T-cell (primary cell): ENCODE data around the gene CERS6. TPM values are rescaled to one million over a fixed set of nuclear protein-coding genes. Genes with fewer than 3 reads are reported as not detected.

Experiments used
- ATAC-seq, 4 experiments: fragments of 200-7000 bp in 3 of 4; fragments of 150-1000 bp in 1 of 4; cut with Tn5 transposase; replicated peaks in 1 of 4; 1 replicate in 3 of 4; 2 replicates in 1 of 4; pipeline ENCODE4 v1.10.0; 2021; ENCODE audit warnings: moderate library complexity in 3 of 4, mild to moderate bottlenecking in 2 of 4, moderate number of reproducible peaks in 1 of 4
- CTCF ChIA-PET, 2 donors: fragments of 300-600 bp; sonication (Branson Sonifier 250); formaldehyde crosslinking; loops; one replicate each; lab custom pipeline; 2022; ENCODE audit warnings: antibody characterized with exemption in 2 of 2; lab: Charles Lee
- POLR2A ChIA-PET, 2 donors: fragments of 300-600 bp; sonication (Branson Sonifier 250); formaldehyde crosslinking; loops; one replicate each; lab custom pipeline; 2022; ENCODE audit warnings: antibody characterized with exemption in 2 of 2; lab: Charles Lee
- DNase-seq, 35 experiments: peaks; one replicate each; pipeline versions ENCODE4 v3.0.0 to v3.0.0-alpha.2; 2013 to 2023
- H3K27ac ChIP-seq: one replicate; pipeline ENCODE4 v1.5.1; 2013; ENCODE audit warnings: low read length
- H3K27me3 ChIP-seq, 2 experiments: replicated peaks in 1 of 2; 1 replicate in 1 of 2; 2 replicates in 1 of 2; pipeline versions ENCODE4 v1.6.1 to v1.7.0; 2013; ENCODE audit warnings: low read length in 1 of 2, mixed read lengths in 1 of 2; ENCODE audit not compliant: control insufficient read depth in 2 of 2, insufficient read depth in 2 of 2; ENCODE audit errors: extremely low read depth in 1 of 2
- H3K36me3 ChIP-seq, 2 donors: 1 replicate in 1 of 2; 2 replicates in 1 of 2; pipeline versions ENCODE4 v1.6.1 to v1.7.0; 2013; ENCODE audit warnings: low read length in 1 of 2; ENCODE audit not compliant: control insufficient read depth in 2 of 2, insufficient read depth in 1 of 2; ENCODE audit errors: extremely low read depth in 1 of 2
- H3K4me1 ChIP-seq, 2 experiments: 1 replicate in 1 of 2; 2 replicates in 1 of 2; pipeline versions ENCODE4 v1.6.1 to v1.7.0; 2013; ENCODE audit warnings: low read length in 2 of 2, mixed read lengths in 1 of 2; ENCODE audit not compliant: insufficient read depth in 2 of 2, control insufficient read depth in 1 of 2; ENCODE audit errors: extremely low read depth in 1 of 2
- H3K4me3 ChIP-seq, 2 donors: 1 replicate in 1 of 2; 2 replicates in 1 of 2; pipeline versions ENCODE4 v1.5.1 to v1.7.0; 2013; ENCODE audit warnings: mild to moderate bottlenecking in 2 of 2, low read length in 1 of 2, moderate library complexity in 1 of 2; ENCODE audit not compliant: control insufficient read depth in 1 of 2; ENCODE audit errors: extremely low read depth in 1 of 2
- H3K9me3 ChIP-seq: 2 replicates; pipeline ENCODE4 v1.7.0; 2013
- H3K27ac Mint-ChIP-seq, 2 donors: one replicate each; pipeline ENCODE4 v1.8.0; 2020 to 2021; ENCODE audit warnings: mild to moderate bottlenecking in 2 of 2, mixed read lengths in 2 of 2
- H3K27me3 Mint-ChIP-seq, 2 donors: one replicate each; pipeline ENCODE4 v1.8.0; 2021 to 2022; ENCODE audit warnings: mixed read lengths in 2 of 2
- H3K36me3 Mint-ChIP-seq: one replicate; pipeline ENCODE4 v1.8.0; 2021; ENCODE audit warnings: mixed read lengths
- H3K4me1 Mint-ChIP-seq, 3 donors: one replicate each; pipeline ENCODE4 v1.8.0; 2020 to 2022; ENCODE audit warnings: mixed read lengths in 3 of 3, mild to moderate bottlenecking in 1 of 3
- H3K4me3 Mint-ChIP-seq, 3 donors: one replicate each; pipeline ENCODE4 v1.8.0; 2020 to 2022; ENCODE audit warnings: mild to moderate bottlenecking in 3 of 3, mixed read lengths in 3 of 3, moderate library complexity in 3 of 3
- H3K9me3 Mint-ChIP-seq, 3 donors: one replicate each; pipeline ENCODE4 v1.8.0; 2020 to 2022; ENCODE audit warnings: mixed read lengths in 3 of 3
- WGBS: methylation state at CpG from one replicate; pipeline ENCODE4 v1.1.5; 2013; ENCODE audit warnings: missing lambda C conversion rate; ENCODE audit not compliant: insufficient coverage; 5-methylcytosine and 5-hydroxymethylcytosine counted together
- total RNA-seq, 35 experiments: library from RNA in 6 of 35; stranded (reverse) in 6 of 35; fragments of 120-200 nt in 1 of 35; gene quantifications; one replicate each; pipeline versions ENCODE4 v1.2.1 to v1.2.4 and lab custom pipeline; 2013 to 2026

Gene CERS6
- total RNA-seq, 5 donors from 2014 or later (not counting 1 experiment from before 2014, with no cell fraction given), result 11.1 to 20.3 (median 13.6) TPM

- POLR2A ChIA-PET, result no interaction called here
- no peak overlapping the region for H3K4me3 ChIP-seq
- peaks cover 47 to 71% (median 51%) of the 10 kb centered on the region in 3 donors for H3K4me1 Mint-ChIP-seq
- H3K4me1 ChIP-seq, result peaks cover 17 to 28% of the 10 kb centered on the region in 2 experiments
- H3K27me3 ChIP-seq, result no peaks in the 10 kb centered on the region
- no peak for DNase-seq
- CTCF ChIA-PET, result no interaction called here
- no peak overlapping the region for H3K4me3 Mint-ChIP-seq
- no peaks in the 10 kb centered on the region for H3K9me3 Mint-ChIP-seq
- no peaks in the 10 kb centered on the region for H3K9me3 ChIP-seq
- no peaks in the 10 kb centered on the region for H3K27me3 Mint-ChIP-seq
- H3K27ac ChIP-seq, result no peak overlapping the region
- no peaks in the 10 kb centered on the region for H3K36me3 Mint-ChIP-seq
- no peaks in the 10 kb centered on the region for H3K36me3 ChIP-seq
- no peak for ATAC-seq
- WGBS, result no CpG with 5 or more reads among the region's 3 CpGs
- H3K27ac Mint-ChIP-seq, result no peak overlapping the region
These were observed 25.6 kb upstream of the CERS6 start for GRCh38 chr2:168430431-168430830.

DNA sequence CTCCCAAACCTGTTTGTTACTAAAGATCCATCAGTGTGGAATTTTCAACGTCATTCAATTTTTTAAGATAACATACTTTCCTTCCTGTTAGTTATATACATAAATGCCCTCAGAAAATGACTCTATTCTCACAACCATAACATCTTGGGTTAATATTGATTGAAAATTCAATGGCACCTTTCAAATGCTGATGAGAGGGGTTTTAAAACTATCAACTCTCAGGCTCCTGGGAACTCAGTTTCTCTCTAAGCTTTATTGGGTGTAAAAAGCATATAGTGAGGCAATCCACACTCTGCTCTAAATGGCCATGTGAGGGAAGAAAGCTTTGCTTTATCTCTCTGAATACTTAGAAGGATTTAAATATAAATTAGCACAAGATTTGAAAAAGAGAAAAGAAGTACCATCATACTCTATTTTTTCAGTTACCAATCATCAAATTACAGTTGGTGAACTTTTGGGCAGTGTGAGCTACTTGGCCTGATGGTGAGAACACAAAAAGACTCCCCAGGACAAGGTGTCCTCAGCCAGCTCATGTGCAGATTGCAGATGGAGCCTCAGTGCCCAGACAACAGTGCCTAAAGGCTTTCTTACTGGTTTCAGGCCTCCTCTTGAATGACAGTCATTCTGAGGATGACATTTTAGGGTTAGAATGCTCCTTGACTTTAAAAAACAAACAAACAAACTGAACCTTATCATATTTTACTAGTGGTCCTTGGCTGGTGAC is 24.6 kb upstream of the CERS6 start:
- H3K4me1 Mint-ChIP-seq, result peaks cover 49 to 65% (median 52%) of the 10 kb centered on the region in 3 donors
- no peaks in the 10 kb centered on the region for H3K9me3 Mint-ChIP-seq
- ATAC-seq, result no peak
- Histone ChIP-seq H3K27me3 (no peaks in the 10 kb centered on the region), H3K27ac (no peak overlapping the region), H3K4me3 (no peak overlapping the region), H3K4me1 (peaks cover 17 to 30% of the 10 kb centered on the region in 2 experiments), H3K36me3 (no peaks in the 10 kb centered on the region), H3K9me3 (no peaks in the 10 kb centered on the region)
- no CpG with 5 or more reads among the region's 1 CpG for WGBS
- DNase-seq, result no peak
- H3K4me3 Mint-ChIP-seq, result peak overlapping the region in 1 of 3 donors; percentile 46
- ChIA-PET POLR2A (interaction anchor here in 1 of 2 donors (0.6 kb wide), 1 partner anchor 55 kb away, joined by 6 read pairs; no protein-coding TSS in a partner anchor), CTCF (no interaction called here)
- H3K27ac Mint-ChIP-seq, result peak overlapping the region; percentile 71 to 84
- H3K27me3 Mint-ChIP-seq, result no peaks in the 10 kb centered on the region
- no peaks in the 10 kb centered on the region for H3K36me3 Mint-ChIP-seq

GRCh38 chr2:168432100-168432499 is 24.0 kb upstream of the CERS6 start:
- DNase-seq (no peak), ATAC-seq (no peak)
- H3K36me3 ChIP-seq, result no peaks in the 10 kb centered on the region
- no peaks in the 10 kb centered on the region for H3K9me3 Mint-ChIP-seq
- peak overlapping the region; percentile 71 to 84 for H3K27ac Mint-ChIP-seq
- H3K4me3 ChIP-seq, result no peak overlapping the region
- H3K4me1 Mint-ChIP-seq, result peaks cover 51 to 65% (median 54%) of the 10 kb centered on the region in 3 donors
- H3K27ac ChIP-seq, result no peak overlapping the region
- peak overlapping the region in 1 of 3 donors; percentile 46 for H3K4me3 Mint-ChIP-seq
- POLR2A ChIA-PET, result interaction anchor here in 1 of 2 donors (0.6 kb wide), 1 partner anchor 55 kb away, joined by 6 read pairs; no protein-coding TSS in a partner anchor
- H3K27me3 ChIP-seq, result no peaks in the 10 kb centered on the region
- no peaks in the 10 kb centered on the region for H3K27me3 Mint-ChIP-seq
- H3K36me3 Mint-ChIP-seq, result no peaks in the 10 kb centered on the region
- peaks cover 17 to 34% of the 10 kb centered on the region in 2 experiments for H3K4me1 ChIP-seq
- CTCF ChIA-PET, result no interaction called here
- H3K9me3 ChIP-seq, result no peaks in the 10 kb centered on the region
- WGBS, result no CpG with 5 or more reads among the region's 3 CpGs

DNA sequence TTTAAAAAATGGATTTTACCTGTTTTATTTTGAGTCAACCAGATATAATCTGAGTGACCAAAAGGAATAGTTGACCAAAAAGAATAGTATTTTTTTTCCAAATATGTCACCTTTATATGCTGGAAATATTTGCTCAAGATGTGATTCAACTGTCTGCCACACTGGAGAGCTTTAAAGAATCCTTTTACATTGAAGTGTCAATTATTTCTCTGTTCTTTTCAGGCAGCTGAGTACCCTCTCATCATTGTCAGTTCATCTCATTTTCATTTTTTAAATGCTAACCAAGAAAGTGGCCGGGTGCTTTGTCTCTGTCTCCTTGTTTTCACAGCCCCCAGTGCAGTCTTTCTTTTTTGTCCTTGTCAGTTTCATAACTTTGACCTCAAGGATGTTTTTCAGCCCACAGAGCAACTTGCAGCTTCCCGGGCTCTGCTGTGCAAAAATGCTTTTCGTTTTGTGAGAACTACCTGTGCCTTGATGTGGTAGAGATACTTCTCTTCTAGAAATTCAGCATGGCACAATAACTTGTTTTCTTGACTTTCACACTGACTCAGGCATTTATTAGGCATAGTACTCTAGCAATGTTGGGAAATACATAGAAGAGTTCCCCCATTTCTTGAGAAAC is 23.4 kb upstream of the CERS6 start:
- Mint-ChIP-seq H3K36me3 (no peaks in the 10 kb centered on the region), H3K27ac (peak overlapping the region; percentile 84 to 89), H3K4me1 (peaks cover 55 to 65% (median 56%) of the 10 kb centered on the region in 3 donors), H3K9me3 (no peaks in the 10 kb centered on the region), H3K4me3 (peak overlapping the region; percentile 14 to 44 (median 22)), H3K27me3 (no peaks in the 10 kb centered on the region)
- CTCF ChIA-PET, result no interaction called here
- ATAC-seq (peak; percentile 81 to 98 (median 92)), DNase-seq (peak in 30 of 35 experiments; percentile 9 to 69 (median 34))
- POLR2A ChIA-PET, result interaction anchor here in 1 of 2 donors (0.5 kb wide), 1 partner anchor 258 kb away, joined by 4 read pairs; no protein-coding TSS in a partner anchor
- Histone ChIP-seq H3K9me3 (no peaks in the 10 kb centered on the region), H3K27ac (no peak overlapping the region), H3K27me3 (no peaks in the 10 kb centered on the region), H3K4me3 (peak overlapping the region in 1 of 2 donors; percentile 27), H3K36me3 (no peaks in the 10 kb centered on the region), H3K4me1 (peaks cover 17 to 38% of the 10 kb centered on the region in 2 experiments)
- WGBS, result 8% methylated on average over 1 of the region's 3 CpGs

DNA sequence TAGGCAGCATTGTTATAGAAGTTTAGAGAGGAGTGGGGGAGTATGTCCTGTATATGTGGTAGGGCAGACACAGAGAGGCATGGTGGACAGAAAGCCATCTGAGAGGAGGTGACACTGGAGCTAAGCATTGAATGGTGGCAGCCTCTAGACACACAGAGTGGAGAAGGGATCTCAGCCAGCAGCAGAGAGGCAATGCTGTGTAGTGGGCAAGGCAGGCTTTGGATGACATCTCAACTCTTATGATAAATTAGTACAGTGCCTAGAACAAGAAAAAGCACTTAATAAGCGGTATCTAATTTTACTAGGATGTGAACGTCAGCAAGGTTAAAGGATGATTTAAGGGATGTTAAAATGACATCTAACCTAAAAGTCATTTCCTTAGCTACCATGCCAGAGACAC is 22.5 kb upstream of the CERS6 start:
- CTCF ChIA-PET, result no interaction called here
- WGBS, result no CpG with 5 or more reads among the region's 2 CpGs
- Histone ChIP-seq H3K4me3 (no peak overlapping the region), H3K27ac (no peak overlapping the region), H3K27me3 (no peaks in the 10 kb centered on the region), H3K4me1 (peaks cover 17 to 38% of the 10 kb centered on the region in 2 experiments), H3K36me3 (no peaks in the 10 kb centered on the region), H3K9me3 (no peaks in the 10 kb centered on the region)
- H3K36me3 Mint-ChIP-seq, result no peaks in the 10 kb centered on the region
- no peaks in the 10 kb centered on the region for H3K27me3 Mint-ChIP-seq
- peak overlapping the region in 2 of 3 donors; percentile 2 to 44 for H3K4me3 Mint-ChIP-seq
- POLR2A ChIA-PET, result interaction anchor here in 1 of 2 donors (0.5 kb wide), 1 partner anchor 259 kb away, joined by 4 read pairs; no protein-coding TSS in a partner anchor
- DNase-seq, result no peak
- peak overlapping the region; percentile 84 to 89 for H3K27ac Mint-ChIP-seq
- no peak for ATAC-seq
- no peaks in the 10 kb centered on the region for H3K9me3 Mint-ChIP-seq
- H3K4me1 Mint-ChIP-seq, result peaks cover 55 to 66% (median 59%) of the 10 kb centered on the region in 3 donors

- ChIA-PET POLR2A (interaction anchor here in 1 of 2 donors (0.6 kb wide), 1 partner anchor 20 kb away, joined by 3 read pairs; no protein-coding TSS in a partner anchor), CTCF (no interaction called here)
- Histone ChIP-seq H3K4me3 (no peak overlapping the region), H3K4me1 (peaks cover 19 to 41% of the 10 kb centered on the region in 2 experiments), H3K36me3 (no peaks in the 10 kb centered on the region), H3K27me3 (no peaks in the 10 kb centered on the region), H3K9me3 (no peaks in the 10 kb centered on the region), H3K27ac (no peak overlapping the region)
- peak in 1 of 35 experiments; percentile 24 for DNase-seq
- Mint-ChIP-seq H3K27me3 (no peaks in the 10 kb centered on the region), H3K4me3 (no peak overlapping the region), H3K36me3 (no peaks in the 10 kb centered on the region), H3K27ac (peak overlapping the region in 1 of 2 donors; percentile 89), H3K9me3 (no peaks in the 10 kb centered on the region), H3K4me1 (peaks cover 59 to 69% (median 63%) of the 10 kb centered on the region in 3 donors)
- no peak for ATAC-seq
- WGBS, result no CpG with 5 or more reads among the region's 2 CpGs
These were observed 21.9 kb upstream of the CERS6 start for GRCh38 chr2:168434146-168434545.
